ENCODE measurements around the gene NME9.
"Not testable (repeated sequence)": the region's sequence is repeated elsewhere in the genome, so short reads cannot be mapped to it uniquely, and the experiment has no call there.

Gene NME9

GRCh38 chr3:138329127-138329983 is at the start of gene NME9:
Gene NME9 (minus strand): TSS chr3:138329851. CDS start chr3:138329335, 516 bp downstream.
- peak within 1 kb of the TSS; percentile 72 for H3K4me3 ChIP-seq (ENCODE audit: low read depth, low read length)
- no peaks in the 10 kb centered on the region for H3K36me3 ChIP-seq (ENCODE audit: control insufficient read depth, insufficient read depth, low read length)
- no peaks in the 10 kb centered on the region for H3K9me3 ChIP-seq (ENCODE audit: control insufficient read depth, insufficient read depth, low read length)
- no peak within 1 kb of the TSS for H3K9ac ChIP-seq (ENCODE audit: low read depth, low read length)
- no peak within 1 kb of the TSS for H3K27ac ChIP-seq (ENCODE audit: low read depth, low read length)
- H3K4me1 ChIP-seq (ENCODE audit: control insufficient read depth, insufficient read depth, low read length): peaks cover 11% of the 10 kb centered on the region
- H3K27me3 ChIP-seq (ENCODE audit: control insufficient read depth, insufficient read depth, low read length): peaks cover 7% of the 10 kb centered on the region; the same call in 1 of the 2 replicates

GRCh38 chr3:138378990-138379389 is 49.3 kb upstream of the NME9 start:
- Histone ChIP-seq H3K27ac (ENCODE audit: low read depth, low read length) (no peak overlapping the region), H3K9ac (ENCODE audit: low read depth, low read length) (no peak overlapping the region), H3K9me3 (ENCODE audit: control insufficient read depth, insufficient read depth, low read length) (no peaks in the 10 kb centered on the region), H3K27me3 (ENCODE audit: control insufficient read depth, insufficient read depth, low read length) (no peaks in the 10 kb centered on the region), H3K4me3 (ENCODE audit: low read depth, low read length) (no peak overlapping the region), H3K36me3 (ENCODE audit: control insufficient read depth, insufficient read depth, low read length) (peaks cover 5% of the 10 kb centered on the region; the same call in 1 of the 2 replicates), H3K4me1 (ENCODE audit: control insufficient read depth, insufficient read depth, low read length) (no peaks in the 10 kb centered on the region)

GRCh38 chr3:138378331-138378730 is 48.7 kb upstream of the NME9 start:
- H3K9ac ChIP-seq (ENCODE audit: low read depth, low read length): no peak overlapping the region
- H3K4me1 ChIP-seq (ENCODE audit: control insufficient read depth, insufficient read depth, low read length): no peaks in the 10 kb centered on the region
- H3K36me3 ChIP-seq (ENCODE audit: control insufficient read depth, insufficient read depth, low read length): peaks cover 5% of the 10 kb centered on the region; the same call in 1 of the 2 replicates
- no peaks in the 10 kb centered on the region for H3K27me3 ChIP-seq (ENCODE audit: control insufficient read depth, insufficient read depth, low read length)
- H3K9me3 ChIP-seq (ENCODE audit: control insufficient read depth, insufficient read depth, low read length): no peaks in the 10 kb centered on the region
- H3K4me3 ChIP-seq (ENCODE audit: low read depth, low read length): no peak overlapping the region
- no peak overlapping the region for H3K27ac ChIP-seq (ENCODE audit: low read depth, low read length)

- no peak overlapping the region for H3K9ac ChIP-seq (ENCODE audit: low read depth, low read length)
- no peak overlapping the region for H3K27ac ChIP-seq (ENCODE audit: low read depth, low read length)
- H3K36me3 ChIP-seq (ENCODE audit: control insufficient read depth, insufficient read depth, low read length): peaks cover 5% of the 10 kb centered on the region; the same call in 1 of the 2 replicates
- H3K9me3 ChIP-seq (ENCODE audit: control insufficient read depth, insufficient read depth, low read length): no peaks in the 10 kb centered on the region
- H3K4me3 ChIP-seq (ENCODE audit: low read depth, low read length): no peak overlapping the region
- no peaks in the 10 kb centered on the region for H3K27me3 ChIP-seq (ENCODE audit: control insufficient read depth, insufficient read depth, low read length)
- H3K4me1 ChIP-seq (ENCODE audit: control insufficient read depth, insufficient read depth, low read length): no peaks in the 10 kb centered on the region
Measured at GRCh38 chr3:138377804-138378203, 48.2 kb upstream of the NME9 start.

GRCh38 chr3:138377212-138377611 is 47.6 kb upstream of the NME9 start:
- not testable (repeated sequence) for H3K27me3 ChIP-seq (ENCODE audit: control insufficient read depth, insufficient read depth, low read length); H3K9ac ChIP-seq (ENCODE audit: low read depth, low read length); H3K9me3 ChIP-seq (ENCODE audit: control insufficient read depth, insufficient read depth, low read length); H3K4me3 ChIP-seq (ENCODE audit: low read depth, low read length); H3K27ac ChIP-seq (ENCODE audit: low read depth, low read length); H3K36me3 ChIP-seq (ENCODE audit: control insufficient read depth, insufficient read depth, low read length); H3K4me1 ChIP-seq (ENCODE audit: control insufficient read depth, insufficient read depth, low read length)

GRCh38 chr3:138376663-138377062 is 47.0 kb upstream of the NME9 start:
- H3K4me3 ChIP-seq (ENCODE audit: low read depth, low read length): no peak overlapping the region
- no peak overlapping the region for H3K9ac ChIP-seq (ENCODE audit: low read depth, low read length)
- H3K4me1 ChIP-seq (ENCODE audit: control insufficient read depth, insufficient read depth, low read length): no peaks in the 10 kb centered on the region
- no peaks in the 10 kb centered on the region for H3K27me3 ChIP-seq (ENCODE audit: control insufficient read depth, insufficient read depth, low read length)
- H3K9me3 ChIP-seq (ENCODE audit: control insufficient read depth, insufficient read depth, low read length): no peaks in the 10 kb centered on the region
- H3K36me3 ChIP-seq (ENCODE audit: control insufficient read depth, insufficient read depth, low read length): peaks cover 5% of the 10 kb centered on the region; the same call in 1 of the 2 replicates
- H3K27ac ChIP-seq (ENCODE audit: low read depth, low read length): no peak overlapping the region

- Histone ChIP-seq H3K9ac (ENCODE audit: low read depth, low read length) (no peak overlapping the region), H3K4me1 (ENCODE audit: control insufficient read depth, insufficient read depth, low read length) (no peaks in the 10 kb centered on the region)
Measured at GRCh38 chr3:138375447-138375846, 45.8 kb upstream of the NME9 start.

GRCh38 chr3:138374573-138375134 is 45.0 kb upstream of the NME9 start:
- Histone ChIP-seq H3K4me3 (ENCODE audit: low read depth, low read length) (no peak overlapping the region), H3K27ac (ENCODE audit: low read depth, low read length) (no peak overlapping the region), H3K9ac (ENCODE audit: low read depth, low read length) (no peak overlapping the region), H3K9me3 (ENCODE audit: control insufficient read depth, insufficient read depth, low read length) (no peaks in the 10 kb centered on the region), H3K4me1 (ENCODE audit: control insufficient read depth, insufficient read depth, low read length) (no peaks in the 10 kb centered on the region), H3K36me3 (ENCODE audit: control insufficient read depth, insufficient read depth, low read length) (peaks cover 5% of the 10 kb centered on the region; the same call in 1 of the 2 replicates), H3K27me3 (ENCODE audit: control insufficient read depth, insufficient read depth, low read length) (no peaks in the 10 kb centered on the region)

More at GRCh38 chr3:138375447-138375846, 45.8 kb upstream of the NME9 start:
- Histone ChIP-seq H3K27me3 (ENCODE audit: control insufficient read depth, insufficient read depth, low read length) (no peaks in the 10 kb centered on the region), H3K27ac (ENCODE audit: low read depth, low read length) (no peak overlapping the region), H3K36me3 (ENCODE audit: control insufficient read depth, insufficient read depth, low read length) (peaks cover 5% of the 10 kb centered on the region; the same call in 1 of the 2 replicates), H3K9me3 (ENCODE audit: control insufficient read depth, insufficient read depth, low read length) (no peaks in the 10 kb centered on the region), H3K4me3 (ENCODE audit: low read depth, low read length) (no peak overlapping the region)

GRCh38 chr3:138373736-138374094 is 44.1 kb upstream of the NME9 start:
- H3K9me3 ChIP-seq (ENCODE audit: control insufficient read depth, insufficient read depth, low read length): no peaks in the 10 kb centered on the region
- peaks cover 5% of the 10 kb centered on the region; the same call in 1 of the 2 replicates for H3K36me3 ChIP-seq (ENCODE audit: control insufficient read depth, insufficient read depth, low read length)
- no peak overlapping the region for H3K9ac ChIP-seq (ENCODE audit: low read depth, low read length)
- no peaks in the 10 kb centered on the region for H3K4me1 ChIP-seq (ENCODE audit: control insufficient read depth, insufficient read depth, low read length)
- H3K27me3 ChIP-seq (ENCODE audit: control insufficient read depth, insufficient read depth, low read length): no peaks in the 10 kb centered on the region
- no peak overlapping the region for H3K27ac ChIP-seq (ENCODE audit: low read depth, low read length)
- H3K4me3 ChIP-seq (ENCODE audit: low read depth, low read length): no peak overlapping the region

- Histone ChIP-seq H3K4me1 (ENCODE audit: control insufficient read depth, insufficient read depth, low read length) (no peaks in the 10 kb centered on the region), H3K36me3 (ENCODE audit: control insufficient read depth, insufficient read depth, low read length) (peaks cover 5% of the 10 kb centered on the region; the same call in 1 of the 2 replicates), H3K27ac (ENCODE audit: low read depth, low read length) (no peak overlapping the region), H3K9ac (ENCODE audit: low read depth, low read length) (no peak overlapping the region), H3K27me3 (ENCODE audit: control insufficient read depth, insufficient read depth, low read length) (no peaks in the 10 kb centered on the region), H3K4me3 (ENCODE audit: low read depth, low read length) (no peak overlapping the region), H3K9me3 (ENCODE audit: control insufficient read depth, insufficient read depth, low read length) (no peaks in the 10 kb centered on the region)
Measured at GRCh38 chr3:138373087-138373735, 43.6 kb upstream of the NME9 start.
